Erythroblast (primary cell): ENCODE data around the gene DPEP2NB.

ENCODE experiments used
- GATA1 ChIP-seq: IDR thresholded peaks from 2 replicates; pipeline ENCODE4 v1.6.1; 2011; ENCODE audit warnings: low read depth, mild to moderate bottlenecking, control low read depth, low read length, moderate library complexity
- POLR2A ChIP-seq: IDR thresholded peaks from 2 replicates; pipeline ENCODE4 v1.6.1; 2011; ENCODE audit warnings: mild to moderate bottlenecking, low read length

GRCh38 chr16:68028996-68029395 is 13.3 kb upstream of the DPEP2NB start:
- TF ChIP-seq POLR2A (no peak), GATA1 (no peak)
